T-helper 1 cell treated with Interleukin-12 subunit alpha and Interleukin-12 subunit beta and Interleukin-4 antibody, amounts not matched to agents 30 ng/mL and 1 ng/mL, for 36 hours (primary cell): ENCODE results near the gene ZNF512. TPM values are rescaled to one million over a fixed set of nuclear protein-coding genes. Genes with fewer than 3 reads are reported as not detected.

Source experiments
- total RNA-seq: library from RNA; stranded (reverse); gene quantifications from 2 replicates; pipeline ENCODE4 v1.2.3, GENCODE V29; 2022

ZNF512 gene
- total RNA-seq, 1 donor from 2014 or later = 39.1 TPM

Other genes starting within 250 kb of the ZNF512 start
- 70.0 and 77.4 TPM in 2 replicates for gene GTF3C2, start 226.3 kb upstream of the ZNF512 start, total RNA-seq
- 48.3 and 48.7 TPM in 2 replicates for gene EIF2B4, start 212.7 kb upstream of the ZNF512 start, total RNA-seq
- 128 and 129 TPM in 2 replicates for gene SNX17, start 212.4 kb upstream of the ZNF512 start, total RNA-seq
- gene ZNF513, start 202.3 kb upstream of the ZNF512 start, total RNA-seq = 19.7 and 20.2 TPM in 2 replicates
- 102 and 105 TPM in 2 replicates for gene PPM1G, start 173.5 kb upstream of the ZNF512 start, total RNA-seq
- gene NRBP1, start 154.4 kb upstream of the ZNF512 start, total RNA-seq = 100 and 104 TPM in 2 replicates
- gene KRTCAP3, start 140.7 kb upstream of the ZNF512 start, total RNA-seq = 4.8 and 5.5 TPM in 2 replicates
- 9.7 and 10.1 TPM in 2 replicates for gene IFT172, start 93.3 kb upstream of the ZNF512 start, total RNA-seq
- gene FNDC4, start 87.8 kb upstream of the ZNF512 start, total RNA-seq = not detected in 2 replicates
- not detected in 2 replicates for gene GCKR, start 86.2 kb upstream of the ZNF512 start, total RNA-seq
- 1.0 and 2.2 TPM in 2 replicates for gene CCDC121, start 46.0 kb downstream of the ZNF512 start, total RNA-seq
- gene GPN1, start 46.0 kb downstream of the ZNF512 start, total RNA-seq = 46.4 and 49.9 TPM in 2 replicates
- gene SUPT7L, start 80.6 kb downstream of the ZNF512 start, total RNA-seq = 38.6 and 39.6 TPM in 2 replicates
- 28.6 and 30.1 TPM in 2 replicates for gene SLC4A1AP, start 80.8 kb downstream of the ZNF512 start, total RNA-seq
- gene MRPL33, start 188.7 kb downstream of the ZNF512 start, total RNA-seq = 33.4 and 39.1 TPM in 2 replicates